GM13977 (cell line): ENCODE data around the gene TNFSF13B.

Experiments
- DNase-seq: peaks from one replicate; pipeline ENCODE4 v3.0.0; 2012; ENCODE audit warnings: low spot score
- CTCF ChIP-seq: IDR thresholded peaks from 2 replicates; pipeline ENCODE4 v1.5.1; 2012; ENCODE audit warnings: mild to moderate bottlenecking, control low read depth; ENCODE audit not compliant: insufficient read depth; ENCODE audit errors: extremely low read depth, missing control alignments
- in situ Hi-C: fragments of 300-500 bp; cut with MboI; formaldehyde crosslinking; loops from one replicate; pipeline ENCODE4 v1.12.0; 2022; ENCODE audit warnings: low sequenced_read_pairs, low pct_unique_long_range_greater_than_20kb, mixed read lengths, inconsistent platforms; ENCODE audit not compliant: unreplicated experiment

Gene TNFSF13B

GRCh38 chr13:108352599-108352998 lies 83.1 kb downstream of the TNFSF13B start:
- in situ Hi-C loops: no loop called here
- TF ChIP-seq CTCF: no peak
- no peak for DNase-seq

GRCh38 chr13:108357228-108357627 lies 87.7 kb downstream of the TNFSF13B start:
- no peak for DNase-seq
- no peak for TF ChIP-seq CTCF
- in situ Hi-C loops: no loop called here
